Measurements from ENCODE around the gene HTR2C.

Gene HTR2C

DNA sequence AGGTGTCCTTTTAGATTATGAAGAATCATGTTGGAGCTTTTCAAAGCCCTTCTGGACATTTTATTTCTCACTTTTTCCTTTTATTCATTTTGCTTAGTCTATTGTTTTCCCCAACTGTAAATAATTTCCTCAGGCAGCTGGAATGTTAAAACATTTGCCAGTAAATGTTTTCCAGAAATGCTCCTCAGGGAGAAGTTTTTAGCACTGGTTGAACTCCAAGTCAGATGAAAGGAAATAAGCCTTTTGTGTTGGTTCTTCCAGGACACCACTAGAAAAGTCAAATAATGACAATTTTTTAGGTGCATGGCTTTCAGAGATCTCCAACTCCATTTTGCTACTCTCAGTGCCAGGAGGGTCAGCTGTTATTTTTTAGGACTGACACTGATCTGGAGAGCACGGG lies 305.6 kb downstream of the HTR2C start:
- H3K4me3 ChIP-seq (ENCODE audit: low read length): no peak overlapping the region
- DNase-seq (ENCODE audit: low read depth): no peak
- TF ChIP-seq, protein P1, sequence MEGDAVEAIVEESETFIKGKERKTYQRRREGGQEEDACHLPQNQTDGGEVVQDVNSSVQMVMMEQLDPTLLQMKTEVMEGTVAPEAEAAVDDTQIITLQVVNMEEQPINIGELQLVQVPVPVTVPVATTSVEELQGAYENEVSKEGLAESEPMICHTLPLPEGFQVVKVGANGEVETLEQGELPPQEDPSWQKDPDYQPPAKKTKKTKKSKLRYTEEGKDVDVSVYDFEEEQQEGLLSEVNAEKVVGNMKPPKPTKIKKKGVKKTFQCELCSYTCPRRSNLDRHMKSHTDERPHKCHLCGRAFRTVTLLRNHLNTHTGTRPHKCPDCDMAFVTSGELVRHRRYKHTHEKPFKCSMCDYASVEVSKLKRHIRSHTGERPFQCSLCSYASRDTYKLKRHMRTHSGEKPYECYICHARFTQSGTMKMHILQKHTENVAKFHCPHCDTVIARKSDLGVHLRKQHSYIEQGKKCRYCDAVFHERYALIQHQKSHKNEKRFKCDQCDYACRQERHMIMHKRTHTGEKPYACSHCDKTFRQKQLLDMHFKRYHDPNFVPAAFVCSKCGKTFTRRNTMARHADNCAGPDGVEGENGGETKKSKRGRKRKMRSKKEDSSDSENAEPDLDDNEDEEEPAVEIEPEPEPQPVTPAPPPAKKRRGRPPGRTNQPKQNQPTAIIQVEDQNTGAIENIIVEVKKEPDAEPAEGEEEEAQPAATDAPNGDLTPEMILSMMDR (IDR thresholded peaks at IDR 0.05; ENCODE audit: insufficient read depth, low read depth, low read length, missing control alignments): no peak

DNA sequence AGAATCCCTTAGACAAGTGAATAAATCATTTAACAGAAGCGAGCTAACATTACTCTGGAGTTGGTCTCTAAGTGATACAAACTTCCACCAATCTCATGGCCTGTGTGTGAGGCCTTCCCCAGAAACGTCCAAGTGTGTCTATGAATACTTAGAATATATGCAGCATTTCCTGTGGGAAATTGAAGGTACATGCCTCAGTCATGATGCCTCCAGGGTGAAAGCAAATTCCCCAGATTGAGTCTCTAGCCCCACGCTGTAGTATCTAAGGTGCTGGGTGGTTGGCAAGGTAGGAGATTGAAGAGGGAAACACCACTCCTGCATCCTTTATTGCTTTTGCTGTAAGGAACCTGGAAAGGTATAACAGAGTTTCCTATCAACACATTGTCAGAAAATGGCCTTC lies 319.7 kb downstream of the HTR2C start:
- TF ChIP-seq, protein P1 (IDR thresholded peaks at IDR 0.05; ENCODE audit: insufficient read depth, low read depth, low read length, missing control alignments): no peak
- DNase-seq (ENCODE audit: low read depth): peak; percentile 61
- H3K4me3 ChIP-seq (ENCODE audit: low read length): no peak overlapping the region

DNA sequence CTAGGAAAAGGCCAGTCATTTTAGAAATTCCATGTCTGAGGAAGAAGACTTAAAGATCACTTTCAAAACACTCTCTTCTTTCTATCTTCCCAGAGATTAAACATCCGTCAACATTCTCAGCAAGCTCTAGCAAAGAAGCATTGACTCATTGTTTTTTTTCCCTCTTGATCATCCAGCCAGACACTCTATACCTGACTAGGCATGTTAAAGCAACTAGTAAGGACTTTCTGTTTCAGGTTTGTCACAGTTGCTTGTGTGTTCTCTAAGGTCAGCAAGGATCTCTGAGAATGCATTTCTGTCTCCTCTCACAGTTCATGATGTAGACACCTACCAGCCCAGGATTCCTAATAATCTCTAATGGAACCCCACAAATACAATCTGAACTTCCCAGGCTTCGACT lies 321.4 kb downstream of the HTR2C start:
- TF ChIP-seq, protein P1 (IDR thresholded peaks at IDR 0.05; ENCODE audit: insufficient read depth, low read depth, low read length, missing control alignments): no peak
- H3K4me3 ChIP-seq (ENCODE audit: low read length): no peak overlapping the region
- peak; percentile 85 for DNase-seq (ENCODE audit: low read depth)

DNA sequence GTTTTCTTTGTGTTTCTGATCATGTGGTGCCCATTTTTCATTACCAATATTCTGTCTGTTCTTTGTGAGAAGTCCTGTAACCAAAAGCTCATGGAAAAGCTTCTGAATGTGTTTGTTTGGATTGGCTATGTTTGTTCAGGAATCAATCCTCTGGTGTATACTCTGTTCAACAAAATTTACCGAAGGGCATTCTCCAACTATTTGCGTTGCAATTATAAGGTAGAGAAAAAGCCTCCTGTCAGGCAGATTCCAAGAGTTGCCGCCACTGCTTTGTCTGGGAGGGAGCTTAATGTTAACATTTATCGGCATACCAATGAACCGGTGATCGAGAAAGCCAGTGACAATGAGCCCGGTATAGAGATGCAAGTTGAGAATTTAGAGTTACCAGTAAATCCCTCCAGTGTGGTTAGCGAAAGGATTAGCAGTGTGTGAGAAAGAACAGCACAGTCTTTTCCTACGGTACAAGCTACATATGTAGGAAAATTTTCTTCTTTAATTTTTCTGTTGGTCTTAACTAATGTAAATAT lies 323.2 kb downstream of the HTR2C start:
- TF ChIP-seq, protein P1 (IDR thresholded peaks at IDR 0.05; ENCODE audit: insufficient read depth, low read depth, low read length, missing control alignments): no peak
- no peak overlapping the region for H3K4me3 ChIP-seq (ENCODE audit: low read length)
- no peak for DNase-seq (ENCODE audit: low read depth)

DNA sequence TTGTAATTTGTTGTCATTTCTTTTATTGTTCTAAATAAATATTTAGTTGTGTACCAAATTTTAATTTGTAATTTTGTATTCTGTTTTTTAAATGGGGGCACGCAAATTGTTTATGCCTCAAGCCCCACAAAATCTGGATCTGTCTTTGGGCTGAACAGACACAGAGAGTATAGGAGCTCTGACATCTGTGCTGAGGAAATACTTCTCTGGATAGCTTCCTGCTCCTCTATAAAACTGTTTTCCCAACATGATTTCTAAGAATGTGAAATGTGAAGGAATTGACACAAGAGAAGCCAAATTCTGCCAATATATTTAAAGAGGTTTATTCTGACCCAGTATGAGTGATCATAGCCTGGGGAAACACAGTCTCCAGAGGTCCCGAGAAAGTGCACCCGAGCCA lies 340.5 kb downstream of the HTR2C start:
- TF ChIP-seq, protein P1 (IDR thresholded peaks at IDR 0.05; ENCODE audit: insufficient read depth, low read depth, low read length, missing control alignments): no peak
- no peak overlapping the region for H3K4me3 ChIP-seq (ENCODE audit: low read length)
- DNase-seq (ENCODE audit: low read depth): no peak

DNA sequence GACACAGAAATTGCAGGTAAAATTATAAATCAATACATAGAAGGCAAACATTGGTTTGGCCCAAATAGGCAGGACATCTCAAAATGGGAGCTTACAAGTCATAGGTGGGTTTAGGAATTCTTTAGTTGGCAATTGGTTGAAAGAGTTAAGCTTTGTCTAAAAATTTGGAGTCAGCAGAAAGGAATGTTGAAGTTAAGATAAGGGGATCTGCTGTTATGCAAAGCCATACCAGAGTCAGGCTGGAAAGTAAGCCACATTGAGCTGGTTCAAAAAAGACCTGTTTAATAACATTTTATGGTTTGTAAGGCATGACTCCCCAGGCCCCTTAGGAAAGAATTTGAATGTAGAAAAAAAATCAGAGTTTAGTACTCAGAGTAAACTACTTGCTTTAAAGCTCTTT lies 341.0 kb downstream of the HTR2C start:
- H3K4me3 ChIP-seq (ENCODE audit: low read length): no peak overlapping the region
- TF ChIP-seq, protein P1 (IDR thresholded peaks at IDR 0.05; ENCODE audit: insufficient read depth, low read depth, low read length, missing control alignments): no peak
- peak; percentile 1 for DNase-seq (ENCODE audit: low read depth)

DNA sequence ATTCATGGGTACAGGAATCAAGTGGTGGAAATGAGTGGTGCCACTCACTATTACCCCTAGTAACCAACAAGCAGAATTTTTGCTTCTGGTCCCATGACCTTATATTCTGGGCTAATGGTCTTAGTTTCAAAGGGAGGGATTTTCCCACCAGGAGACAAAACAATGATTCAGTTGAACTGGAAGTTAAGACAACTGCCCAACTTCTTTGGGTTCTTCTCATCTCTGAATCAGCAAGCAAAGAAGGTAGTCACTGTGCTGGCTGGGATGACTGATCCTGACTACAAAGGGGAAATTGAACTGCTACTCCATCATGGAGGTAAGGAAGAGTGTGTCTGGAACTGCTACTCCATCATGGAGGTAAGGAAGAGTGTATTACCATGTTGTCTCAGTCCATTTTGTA lies 346.3 kb downstream of the HTR2C start:
- no peak overlapping the region for H3K4me3 ChIP-seq (ENCODE audit: low read length)
- TF ChIP-seq, protein P1 (IDR thresholded peaks at IDR 0.05; ENCODE audit: insufficient read depth, low read depth, low read length, missing control alignments): no peak
- DNase-seq (ENCODE audit: low read depth): peak; percentile 22

All from epithelial cell of esophagus (primary cell).